ENCODE measurements around the gene CDH23. TPM values are rescaled to one million over a fixed set of nuclear protein-coding genes. Genes with fewer than 3 reads are reported as not detected.
A peak's percentile ranks its signal among the peaks of the same experiment; 100 is the strongest.

The CDH23 gene
- total RNA-seq, 1 experiment from 2014 or later = 0.34 TPM

GRCh38 chr10:71581376-71581775 lies 184.7 kb downstream of the CDH23 start:
- no peaks in the 10 kb centered on the region for H3K4me1 ChIP-seq
- no peak overlapping the region for H3K4me3 ChIP-seq (ENCODE audit: low read depth, low read length)
- POLR2A ChIA-PET = no interaction called here
- no peak overlapping the region for H3K4me3 Mint-ChIP-seq (ENCODE audit: unreplicated experiment)
- intact Hi-C loops (cut with micrococcal nuclease; ENCODE audit: unreplicated experiment) = no loop called here
- DNase-seq = no peak
- no peaks in the 10 kb centered on the region for H3K4me1 Mint-ChIP-seq (ENCODE audit: low read depth, unreplicated experiment)
- CTCF ChIA-PET = interaction anchor here (1.6 kb wide), 1 partner anchor 12 kb away, joined by 7 read pairs; no protein-coding TSS in a partner anchor
- peaks cover 9% of the 10 kb centered on the region for H3K27me3 Mint-ChIP-seq (ENCODE audit: insufficient read depth, unreplicated experiment)
- BruUV-seq (replicated peaks) = no TSS peak
- no peaks in the 10 kb centered on the region for H3K9me3 ChIP-seq
- peaks cover 5% of the 10 kb centered on the region for H3K36me3 Mint-ChIP-seq (ENCODE audit: insufficient read depth, unreplicated experiment)
- TF ChIP-seq CTCF (IDR thresholded peaks at IDR 0.05; ENCODE audit: insufficient read depth in 1 of 2, low read depth in 1 of 2, low read length in 1 of 2, severe bottlenecking in 1 of 2, unreplicated experiment in 1 of 2) = no peak
- H3K9me3 Mint-ChIP-seq (ENCODE audit: unreplicated experiment) = no peaks in the 10 kb centered on the region
- H3K27ac Mint-ChIP-seq (ENCODE audit: unreplicated experiment) = no peak overlapping the region
- H3K36me3 ChIP-seq (ENCODE audit: control insufficient read depth, insufficient read depth, low read length) = no peaks in the 10 kb centered on the region
- H3K27me3 ChIP-seq (replicated peaks; ENCODE audit: control insufficient read depth, insufficient read depth, low read length) = no peaks in the 10 kb centered on the region

- no peaks in the 10 kb centered on the region for H3K4me1 Mint-ChIP-seq (ENCODE audit: low read depth, unreplicated experiment)
- no TSS peak for BruUV-seq (replicated peaks)
- intact Hi-C loops (cut with micrococcal nuclease; ENCODE audit: unreplicated experiment) = no loop called here
These were observed 185.3 kb downstream of the CDH23 start for GRCh38 chr10:71582019-71582418.

More at GRCh38 chr10:71582019-71582418, 185.3 kb downstream of the CDH23 start:
- H3K27me3 ChIP-seq (replicated peaks; ENCODE audit: control insufficient read depth, insufficient read depth, low read length) = no peaks in the 10 kb centered on the region
- CTCF ChIA-PET = interaction anchor here (1.0 to 1.6 kb wide), 2 partner anchors 12 to 30 kb away, joined by 3 to 7 read pairs; no protein-coding TSS in a partner anchor
- H3K9me3 ChIP-seq = no peaks in the 10 kb centered on the region
- H3K4me3 ChIP-seq (ENCODE audit: low read depth, low read length) = no peak overlapping the region
- H3K27me3 Mint-ChIP-seq (ENCODE audit: insufficient read depth, unreplicated experiment) = peaks cover 6% of the 10 kb centered on the region
- H3K9me3 Mint-ChIP-seq (ENCODE audit: unreplicated experiment) = no peaks in the 10 kb centered on the region
- H3K4me3 Mint-ChIP-seq (ENCODE audit: unreplicated experiment) = no peak overlapping the region
- no peaks in the 10 kb centered on the region for H3K36me3 ChIP-seq (ENCODE audit: control insufficient read depth, insufficient read depth, low read length)
- no peak overlapping the region for H3K27ac Mint-ChIP-seq (ENCODE audit: unreplicated experiment)
- H3K36me3 Mint-ChIP-seq (ENCODE audit: insufficient read depth, unreplicated experiment) = peaks cover 5% of the 10 kb centered on the region
- peak in 1 of 2 experiments; percentile 62 for DNase-seq
- H3K4me1 ChIP-seq = no peaks in the 10 kb centered on the region
- TF ChIP-seq CTCF (IDR thresholded peaks at IDR 0.05; ENCODE audit: insufficient read depth in 1 of 2, low read depth in 1 of 2, low read length in 1 of 2, severe bottlenecking in 1 of 2, unreplicated experiment in 1 of 2) = no peak
- POLR2A ChIA-PET = no interaction called here

Data from Caco-2 (cell line).